Peyer's patch (tissue), 4 donors: ENCODE results near the gene RPS15. TPM values are rescaled to one million over a fixed set of nuclear protein-coding genes. Genes with fewer than 3 reads are reported as not detected.
A peak's percentile ranks its signal among the peaks of the same experiment; 100 is the strongest.

Experiments
- DNase-seq, 3 donors: peaks; one replicate each; pipeline ENCODE4 v3.0.0-alpha.2; 2017 to 2019
- H3K27ac ChIP-seq, 4 donors: fragments of 200-600 bp; sonication (generic); one replicate each; pipeline ENCODE4 v1.5.1; 2016 to 2019
- H3K27me3 ChIP-seq, 2 donors: fragments of 200-600 bp; sonication (generic); one replicate each; pipeline ENCODE4 v1.5.1; 2019
- H3K36me3 ChIP-seq, 3 donors: fragments of 200-600 bp; sonication (generic); one replicate each; pipeline ENCODE4 v1.5.1; 2016 to 2019
- H3K4me1 ChIP-seq, 4 donors: fragments of 200-600 bp; sonication (generic); one replicate each; pipeline ENCODE4 v1.5.1; 2016 to 2019
- H3K4me3 ChIP-seq, 4 donors: fragments of 200-600 bp; sonication (generic); 1 replicate in 3 of 4; 2 replicates in 1 of 4; pipeline ENCODE4 v1.5.1; 2016 to 2019; ENCODE audit warnings: mild to moderate bottlenecking in 1 of 4
- H3K9me3 ChIP-seq, 4 donors: fragments of 200-600 bp; sonication (generic); one replicate each; pipeline ENCODE4 v1.5.1; 2016 to 2019; ENCODE audit warnings: mild to moderate bottlenecking in 1 of 4
- CTCF ChIP-seq, 6 experiments: fragments of 450-650 bp in 4 of 6; fragments of 200-600 bp in 2 of 6; sonication (generic) in 1 of 6; IDR thresholded peaks; one replicate each; pipeline ENCODE4 v1.5.1; 2017 to 2019; ENCODE audit warnings: antibody characterized with exemption in 6 of 6, mild to moderate bottlenecking in 3 of 6, moderate library complexity in 1 of 6
- POLR2A ChIP-seq, 2 donors: fragments of 450-650 bp; IDR thresholded peaks; one replicate each; pipeline ENCODE4 v1.5.1; 2017; ENCODE audit warnings: antibody characterized with exemption in 2 of 2, mild to moderate bottlenecking in 2 of 2, moderate library complexity in 2 of 2
- total RNA-seq, 4 donors: library from RNA; depleted of rRNA; stranded (reverse); fragments of >200 nt; gene quantifications; one replicate each; pipeline ENCODE4 v1.1.0, GENCODE V29; 2016

Gene RPS15
- total RNA-seq, 4 donors from 2014 or later = 1,044 to 1,915 (median 1,354) TPM

DNA sequence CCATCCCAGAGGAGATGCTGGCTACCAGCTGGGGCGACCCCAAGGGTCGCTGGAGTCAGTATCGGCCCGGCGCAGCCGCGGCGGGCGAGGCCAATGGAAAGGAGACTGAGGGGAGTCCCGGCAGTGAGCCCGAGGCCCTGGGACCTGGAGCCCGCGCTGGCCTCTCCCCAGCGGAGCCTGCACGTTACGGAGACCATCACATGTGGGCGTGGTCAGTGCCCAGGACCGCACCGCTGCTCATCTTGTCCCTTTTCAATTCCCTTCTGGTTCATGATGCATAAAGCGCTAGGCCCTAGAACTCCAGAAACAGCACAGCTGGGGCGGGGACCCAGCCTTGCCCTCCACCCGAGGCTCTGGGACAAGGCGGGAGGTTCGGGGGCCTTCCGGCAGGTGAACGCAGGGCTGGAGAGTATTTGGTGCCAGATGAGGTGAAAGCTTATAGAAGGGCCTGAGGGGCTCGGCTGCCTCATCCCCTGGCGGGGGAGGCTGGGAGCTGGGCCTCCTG is 32.9 kb downstream of the RPS15 start:
- peak overlapping the region in 1 of 4 donors; percentile 49 for H3K27ac ChIP-seq
- no peaks in the 10 kb centered on the region for H3K9me3 ChIP-seq
- peaks cover 0 to 16% (median 0%) of the 10 kb centered on the region in 3 donors for H3K36me3 ChIP-seq
- no peak for TF ChIP-seq CTCF (IDR thresholded peaks at IDR 0.05)
- no peak for TF ChIP-seq POLR2A (IDR thresholded peaks at IDR 0.05)
- H3K27me3 ChIP-seq = peaks cover 0 to 65% of the 10 kb centered on the region in 2 donors
- peak overlapping the region; percentile 16 to 56 (median 48) for H3K4me3 ChIP-seq
- H3K4me1 ChIP-seq = peaks cover 24 to 64% (median 54%) of the 10 kb centered on the region in 4 donors
- DNase-seq = no peak

- H3K27ac ChIP-seq = no peak overlapping the region
- TF ChIP-seq POLR2A (IDR thresholded peaks at IDR 0.05) (no peak), CTCF (IDR thresholded peaks at IDR 0.05) (peak in 1 of 6 experiments; percentile 12)
- peaks cover 0 to 17% (median 0%) of the 10 kb centered on the region in 3 donors for H3K36me3 ChIP-seq
- H3K9me3 ChIP-seq = no peaks in the 10 kb centered on the region
- DNase-seq = no peak
- peak overlapping the region in 2 of 4 donors; percentile 48 to 56 for H3K4me3 ChIP-seq
- peaks cover 24 to 59% (median 51%) of the 10 kb centered on the region in 4 donors for H3K4me1 ChIP-seq
- peaks cover 0 to 59% of the 10 kb centered on the region in 2 donors for H3K27me3 ChIP-seq
These were observed 33.4 kb downstream of the RPS15 start for GRCh38 chr19:1471515-1472160.

DNA sequence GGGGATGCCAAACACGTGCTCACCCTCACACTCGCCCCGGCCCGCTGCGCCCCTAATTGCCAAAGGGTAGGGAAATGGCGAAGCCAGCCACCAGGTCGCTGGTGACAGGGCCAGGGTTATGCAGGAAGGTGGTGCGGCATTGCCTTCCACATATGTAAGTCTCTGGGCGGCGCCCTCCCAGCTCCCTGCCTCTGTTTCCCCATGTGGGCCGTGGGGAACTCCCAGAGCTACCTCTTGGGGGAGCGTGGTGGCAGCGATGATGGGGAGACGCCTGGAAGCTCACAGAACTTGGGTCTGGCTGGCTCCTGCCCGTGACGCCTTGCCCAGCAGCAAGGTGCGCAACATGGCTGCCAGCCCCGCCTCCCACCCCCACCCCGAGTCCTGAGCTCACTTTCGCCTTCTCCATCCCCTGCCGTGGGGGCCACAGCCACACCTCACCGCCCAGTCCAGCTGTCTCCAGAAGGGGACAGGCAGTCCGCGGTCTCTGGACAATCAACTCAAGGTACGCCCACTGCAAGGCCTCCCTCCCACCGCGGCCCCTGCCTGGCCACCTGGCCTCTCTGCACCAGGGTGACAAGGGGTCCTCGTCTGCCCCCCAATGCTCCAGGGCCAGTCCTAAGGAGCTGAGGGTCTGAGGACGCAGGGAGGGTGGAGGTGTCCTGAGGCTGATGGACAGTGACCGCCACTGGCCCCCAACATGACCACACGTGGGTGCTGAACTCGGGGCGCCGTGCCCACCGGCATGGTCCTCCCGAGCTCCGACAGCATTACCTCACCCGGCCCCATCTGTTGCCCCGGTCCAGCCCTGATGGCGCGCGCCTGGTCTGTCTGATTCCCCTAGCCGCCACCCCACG is 34.3 kb downstream of the RPS15 start:
- peaks cover 0 to 51% of the 10 kb centered on the region in 2 donors for H3K27me3 ChIP-seq
- no peaks in the 10 kb centered on the region for H3K9me3 ChIP-seq
- TF ChIP-seq POLR2A (IDR thresholded peaks at IDR 0.05) (no peak), CTCF (IDR thresholded peaks at IDR 0.05) (no peak)
- peaks cover 24 to 57% (median 45%) of the 10 kb centered on the region in 4 donors for H3K4me1 ChIP-seq
- no peak overlapping the region for H3K4me3 ChIP-seq
- H3K36me3 ChIP-seq = peaks cover 0 to 22% (median 0%) of the 10 kb centered on the region in 3 donors
- no peak overlapping the region for H3K27ac ChIP-seq
- no peak for DNase-seq

DNA sequence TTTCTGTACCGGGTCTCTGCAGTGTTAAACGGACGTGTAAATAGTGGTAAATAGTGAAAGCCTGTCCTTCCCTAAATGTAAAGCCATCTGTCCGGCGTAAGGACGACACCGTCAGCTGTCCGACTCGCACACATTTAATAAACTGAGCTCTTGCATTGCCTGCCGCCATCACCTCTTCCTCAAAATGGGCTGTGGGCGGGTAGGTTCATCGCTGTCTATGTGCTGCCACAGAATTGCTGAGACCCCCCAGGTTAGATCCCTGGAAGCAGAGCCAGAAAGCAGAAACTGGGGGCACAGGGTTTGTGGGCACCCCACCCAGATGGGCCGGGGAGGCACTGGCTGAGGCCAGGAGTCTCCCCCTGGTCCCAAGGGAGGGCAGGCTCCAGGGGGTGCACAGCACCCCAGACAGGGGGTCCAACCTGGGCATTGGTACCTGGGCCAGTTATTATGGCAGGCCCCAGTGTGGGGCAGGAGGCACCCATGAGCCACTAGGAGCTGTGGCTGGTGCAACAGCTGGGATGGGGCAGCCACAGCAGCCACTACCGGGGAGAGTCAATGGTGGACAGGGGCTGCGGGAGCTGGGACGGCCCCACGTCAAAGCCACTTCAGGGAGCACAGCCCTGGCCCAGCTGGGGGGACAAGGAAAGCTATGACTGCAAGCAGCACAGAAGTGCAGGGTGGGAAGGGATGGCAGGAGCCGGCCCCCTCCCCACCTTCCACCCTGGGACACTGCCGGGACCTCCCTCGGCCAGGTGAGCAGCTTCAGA is 35.1 kb downstream of the RPS15 start:
- H3K9me3 ChIP-seq = no peaks in the 10 kb centered on the region
- H3K4me1 ChIP-seq = peaks cover 22 to 57% (median 42%) of the 10 kb centered on the region in 4 donors
- TF ChIP-seq CTCF (IDR thresholded peaks at IDR 0.05) (no peak), POLR2A (IDR thresholded peaks at IDR 0.05) (no peak)
- H3K27ac ChIP-seq = no peak overlapping the region
- H3K36me3 ChIP-seq = peaks cover 0 to 22% (median 0%) of the 10 kb centered on the region in 3 donors
- H3K4me3 ChIP-seq = no peak overlapping the region
- no peak for DNase-seq
- peaks cover 0 to 43% of the 10 kb centered on the region in 2 donors for H3K27me3 ChIP-seq
